Parathyroid adenoma (tissue), 2 donors: ENCODE measurements around the gene C9orf40.

ENCODE experiments used
- H2AFZ ChIP-seq: fragments of 300-600 bp; sonication (generic); one replicate; pipeline ENCODE4 v1.7.0; 2017; ENCODE audit warnings: antibody characterized with exemption, mild to moderate bottlenecking
- H3K27ac ChIP-seq: fragments of 300-600 bp; sonication (generic); one replicate; pipeline ENCODE4 v1.7.0; 2017
- H3K27me3 ChIP-seq: fragments of 300-600 bp; sonication (generic); one replicate; pipeline ENCODE4 v1.7.0; 2017; ENCODE audit warnings: low read length; ENCODE audit not compliant: control insufficient read depth, insufficient read depth
- H3K36me3 ChIP-seq: fragments of 300-600 bp; sonication (generic); one replicate; pipeline ENCODE4 v1.7.0; 2017; ENCODE audit warnings: low read length; ENCODE audit not compliant: control insufficient read depth, insufficient read depth
- H3K4me1 ChIP-seq: fragments of 300-600 bp; sonication (generic); one replicate; pipeline ENCODE4 v1.7.0; 2017; ENCODE audit warnings: control low read depth
- H3K4me2 ChIP-seq: fragments of 300-600 bp; sonication (generic); one replicate; pipeline ENCODE4 v1.7.0; 2017; ENCODE audit warnings: low read length
- H3K4me3 ChIP-seq: fragments of 300-600 bp; sonication (generic); one replicate; pipeline ENCODE4 v1.7.0; 2017; ENCODE audit warnings: low read depth, low read length
- H3K79me2 ChIP-seq: fragments of 300-600 bp; sonication (generic); one replicate; pipeline ENCODE4 v1.7.0; 2017; ENCODE audit warnings: control low read depth
- H3K9ac ChIP-seq: fragments of 300-600 bp; sonication (generic); one replicate; pipeline ENCODE4 v1.7.0; 2017; ENCODE audit warnings: mild to moderate bottlenecking
- H3K9me3 ChIP-seq: fragments of 300-600 bp; sonication (generic); one replicate; pipeline ENCODE4 v1.7.0; 2017; ENCODE audit warnings: low read length; ENCODE audit not compliant: control insufficient read depth
- TF ChIP-seq, protein P1 (sequence below): fragments of 300-600 bp; sonication (generic); IDR thresholded peaks from one replicate; pipeline ENCODE4 v1.7.0; 2017; ENCODE audit warnings: antibody characterized with exemption, mild to moderate bottlenecking
- donor health status: primary hyperparathyroidism.

The C9orf40 gene

DNA sequence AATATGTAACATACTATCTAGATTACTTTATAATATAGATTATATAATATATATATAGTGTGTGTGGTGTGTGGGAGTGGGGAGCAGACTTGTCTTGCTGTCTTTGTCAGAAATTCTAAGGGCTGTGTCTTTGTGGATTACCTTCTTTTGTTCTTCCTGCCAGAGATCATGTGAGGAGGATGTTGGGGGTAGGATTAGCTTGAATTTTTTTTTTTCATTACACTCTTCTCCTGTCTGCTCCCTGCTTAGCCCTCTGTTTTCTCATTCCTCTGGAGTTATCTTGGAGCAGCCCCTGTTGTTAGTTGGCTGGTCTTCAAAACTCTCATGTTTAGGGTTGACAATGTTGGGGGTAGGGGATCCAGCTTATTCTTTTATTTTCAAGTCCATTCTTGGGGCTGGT lies 21.0 kb upstream of the C9orf40 start:
- no peaks in the 10 kb centered on the region for H3K27me3 ChIP-seq
- H3K27ac ChIP-seq: no peak overlapping the region
- no peaks in the 10 kb centered on the region for H3K36me3 ChIP-seq
- no peaks in the 10 kb centered on the region for H3K79me2 ChIP-seq
- H3K9ac ChIP-seq: no peak overlapping the region
- no peak overlapping the region for H3K4me2 ChIP-seq
- H3K9me3 ChIP-seq: no peaks in the 10 kb centered on the region
- H3K4me3 ChIP-seq: no peak overlapping the region
- no peak overlapping the region for H2AFZ ChIP-seq
- no peaks in the 10 kb centered on the region for H3K4me1 ChIP-seq
- TF ChIP-seq, protein P1, sequence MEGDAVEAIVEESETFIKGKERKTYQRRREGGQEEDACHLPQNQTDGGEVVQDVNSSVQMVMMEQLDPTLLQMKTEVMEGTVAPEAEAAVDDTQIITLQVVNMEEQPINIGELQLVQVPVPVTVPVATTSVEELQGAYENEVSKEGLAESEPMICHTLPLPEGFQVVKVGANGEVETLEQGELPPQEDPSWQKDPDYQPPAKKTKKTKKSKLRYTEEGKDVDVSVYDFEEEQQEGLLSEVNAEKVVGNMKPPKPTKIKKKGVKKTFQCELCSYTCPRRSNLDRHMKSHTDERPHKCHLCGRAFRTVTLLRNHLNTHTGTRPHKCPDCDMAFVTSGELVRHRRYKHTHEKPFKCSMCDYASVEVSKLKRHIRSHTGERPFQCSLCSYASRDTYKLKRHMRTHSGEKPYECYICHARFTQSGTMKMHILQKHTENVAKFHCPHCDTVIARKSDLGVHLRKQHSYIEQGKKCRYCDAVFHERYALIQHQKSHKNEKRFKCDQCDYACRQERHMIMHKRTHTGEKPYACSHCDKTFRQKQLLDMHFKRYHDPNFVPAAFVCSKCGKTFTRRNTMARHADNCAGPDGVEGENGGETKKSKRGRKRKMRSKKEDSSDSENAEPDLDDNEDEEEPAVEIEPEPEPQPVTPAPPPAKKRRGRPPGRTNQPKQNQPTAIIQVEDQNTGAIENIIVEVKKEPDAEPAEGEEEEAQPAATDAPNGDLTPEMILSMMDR: no peak

DNA sequence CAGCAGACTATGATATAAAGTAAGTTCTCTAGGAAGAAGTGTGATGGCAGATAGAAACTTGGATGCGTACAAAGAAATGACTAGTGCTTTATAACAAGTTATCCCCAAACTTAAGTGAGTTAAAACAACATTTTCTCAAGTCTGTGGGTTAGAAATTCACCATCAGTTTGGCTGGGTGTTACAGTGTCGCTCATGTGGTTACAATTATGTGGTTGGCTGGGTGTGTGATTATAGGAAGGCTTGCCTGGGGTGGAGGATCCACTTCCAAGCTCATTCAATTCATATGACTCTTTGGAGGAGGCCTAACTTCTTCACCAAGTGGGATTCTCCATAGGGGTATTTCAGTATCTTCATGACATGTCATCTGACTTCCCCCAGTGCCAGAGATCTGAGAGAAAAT lies 10.3 kb upstream of the C9orf40 start:
- H3K36me3 ChIP-seq: no peaks in the 10 kb centered on the region
- no peaks in the 10 kb centered on the region for H3K4me1 ChIP-seq
- TF ChIP-seq, protein P1: no peak
- H3K79me2 ChIP-seq: no peaks in the 10 kb centered on the region
- H3K4me3 ChIP-seq: no peak overlapping the region
- no peak overlapping the region for H2AFZ ChIP-seq
- H3K9me3 ChIP-seq: no peaks in the 10 kb centered on the region
- H3K27me3 ChIP-seq: no peaks in the 10 kb centered on the region
- no peak overlapping the region for H3K27ac ChIP-seq
- no peak overlapping the region for H3K9ac ChIP-seq
- H3K4me2 ChIP-seq: no peak overlapping the region

DNA sequence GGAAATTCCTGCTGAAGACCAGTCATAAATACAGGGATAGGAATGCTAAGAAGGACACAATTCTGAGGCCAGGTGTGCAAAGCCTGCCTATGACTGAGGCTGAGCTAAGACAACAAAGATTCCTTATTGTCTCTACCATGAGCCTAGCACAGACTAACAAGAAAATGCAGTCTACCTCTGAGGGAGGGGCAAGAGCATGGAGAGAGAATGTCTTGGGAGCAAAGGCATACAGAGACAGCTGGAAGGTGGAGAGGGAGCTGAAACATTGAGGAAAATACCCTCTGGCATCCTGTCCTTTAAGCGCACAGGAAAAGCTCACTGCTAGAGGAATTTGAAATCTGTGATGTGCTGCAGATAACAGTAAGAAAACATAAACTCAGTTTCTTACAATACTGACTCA lies 8.8 kb upstream of the C9orf40 start:
- no peak overlapping the region for H3K4me3 ChIP-seq
- H3K4me2 ChIP-seq: no peak overlapping the region
- no peaks in the 10 kb centered on the region for H3K36me3 ChIP-seq
- H3K27ac ChIP-seq: no peak overlapping the region
- TF ChIP-seq, protein P1: no peak
- no peaks in the 10 kb centered on the region for H3K9me3 ChIP-seq
- H3K79me2 ChIP-seq: no peaks in the 10 kb centered on the region
- no peak overlapping the region for H3K9ac ChIP-seq
- H2AFZ ChIP-seq: no peak overlapping the region
- no peaks in the 10 kb centered on the region for H3K27me3 ChIP-seq
- H3K4me1 ChIP-seq: no peaks in the 10 kb centered on the region

DNA sequence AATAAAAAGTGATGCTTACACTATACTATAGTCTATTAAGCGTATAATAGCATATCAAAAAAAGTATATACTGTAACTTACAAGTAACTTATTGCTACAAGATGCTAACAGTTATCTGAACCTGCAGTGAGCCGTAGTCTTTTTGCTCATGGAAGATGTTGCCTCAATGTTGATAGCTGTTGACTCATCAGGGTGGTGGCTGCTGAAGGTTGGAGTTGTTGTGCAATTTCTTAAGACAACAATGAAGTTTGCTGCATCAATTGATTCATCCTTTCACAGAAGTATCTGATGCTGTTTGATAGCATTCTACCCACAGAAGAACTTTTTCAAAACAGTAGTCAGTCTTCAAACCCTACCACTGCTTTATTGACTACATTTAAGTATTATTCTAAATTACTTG lies 7.8 kb upstream of the C9orf40 start:
- H2AFZ ChIP-seq: no peak overlapping the region
- no peaks in the 10 kb centered on the region for H3K36me3 ChIP-seq
- TF ChIP-seq, protein P1: no peak
- no peak overlapping the region for H3K9ac ChIP-seq
- no peaks in the 10 kb centered on the region for H3K4me1 ChIP-seq
- H3K79me2 ChIP-seq: no peaks in the 10 kb centered on the region
- H3K27ac ChIP-seq: no peak overlapping the region
- no peaks in the 10 kb centered on the region for H3K27me3 ChIP-seq
- H3K4me2 ChIP-seq: no peak overlapping the region
- H3K4me3 ChIP-seq: no peak overlapping the region
- no peaks in the 10 kb centered on the region for H3K9me3 ChIP-seq

DNA sequence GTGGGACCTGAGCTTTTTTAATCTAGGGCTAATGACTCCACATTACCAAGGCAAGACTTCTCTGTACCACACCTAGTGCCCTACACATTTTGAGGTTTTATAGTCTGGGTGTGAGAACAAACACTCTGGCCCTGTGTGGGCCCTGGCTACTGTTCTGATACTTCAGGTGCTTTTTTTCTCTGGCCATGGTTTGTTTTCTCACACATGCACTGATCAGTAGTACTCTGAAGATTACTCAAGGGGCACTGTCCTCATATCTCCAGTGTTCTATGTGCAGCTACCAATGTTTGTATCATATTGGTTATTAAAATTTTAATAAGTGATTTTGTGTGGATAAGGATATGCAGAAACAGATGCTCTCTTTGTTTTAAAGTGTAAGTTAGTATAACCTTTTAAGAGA lies 5.9 kb upstream of the C9orf40 start:
- no peaks in the 10 kb centered on the region for H3K36me3 ChIP-seq
- no peak overlapping the region for H3K9ac ChIP-seq
- TF ChIP-seq, protein P1: no peak
- H3K4me1 ChIP-seq: no peaks in the 10 kb centered on the region
- no peak overlapping the region for H3K4me3 ChIP-seq
- H3K4me2 ChIP-seq: no peak overlapping the region
- H3K27me3 ChIP-seq: no peaks in the 10 kb centered on the region
- H3K9me3 ChIP-seq: no peaks in the 10 kb centered on the region
- H3K79me2 ChIP-seq: no peaks in the 10 kb centered on the region
- no peak overlapping the region for H2AFZ ChIP-seq
- H3K27ac ChIP-seq: no peak overlapping the region
